GM12873 (cell line): ENCODE measurements around the gene ANKS1B.

ENCODE experiments used
- TF ChIP-seq, protein P1 (sequence below): IDR thresholded peaks from 2 replicates; pipeline ENCODE4 v1.5.1; 2012; ENCODE audit warnings: low read depth, mild to moderate bottlenecking, moderate library complexity, low read length, control low read depth; ENCODE audit not compliant: insufficient read depth; ENCODE audit errors: missing control alignments

ANKS1B gene

GRCh38 chr12:99680276-99680675, 304.5 kb downstream of the ANKS1B start:
- TF ChIP-seq, protein P1, sequence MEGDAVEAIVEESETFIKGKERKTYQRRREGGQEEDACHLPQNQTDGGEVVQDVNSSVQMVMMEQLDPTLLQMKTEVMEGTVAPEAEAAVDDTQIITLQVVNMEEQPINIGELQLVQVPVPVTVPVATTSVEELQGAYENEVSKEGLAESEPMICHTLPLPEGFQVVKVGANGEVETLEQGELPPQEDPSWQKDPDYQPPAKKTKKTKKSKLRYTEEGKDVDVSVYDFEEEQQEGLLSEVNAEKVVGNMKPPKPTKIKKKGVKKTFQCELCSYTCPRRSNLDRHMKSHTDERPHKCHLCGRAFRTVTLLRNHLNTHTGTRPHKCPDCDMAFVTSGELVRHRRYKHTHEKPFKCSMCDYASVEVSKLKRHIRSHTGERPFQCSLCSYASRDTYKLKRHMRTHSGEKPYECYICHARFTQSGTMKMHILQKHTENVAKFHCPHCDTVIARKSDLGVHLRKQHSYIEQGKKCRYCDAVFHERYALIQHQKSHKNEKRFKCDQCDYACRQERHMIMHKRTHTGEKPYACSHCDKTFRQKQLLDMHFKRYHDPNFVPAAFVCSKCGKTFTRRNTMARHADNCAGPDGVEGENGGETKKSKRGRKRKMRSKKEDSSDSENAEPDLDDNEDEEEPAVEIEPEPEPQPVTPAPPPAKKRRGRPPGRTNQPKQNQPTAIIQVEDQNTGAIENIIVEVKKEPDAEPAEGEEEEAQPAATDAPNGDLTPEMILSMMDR: no peak

- TF ChIP-seq, protein P1: no peak
Measured at GRCh38 chr12:99670635-99671034, 314.1 kb downstream of the ANKS1B start.

DNA sequence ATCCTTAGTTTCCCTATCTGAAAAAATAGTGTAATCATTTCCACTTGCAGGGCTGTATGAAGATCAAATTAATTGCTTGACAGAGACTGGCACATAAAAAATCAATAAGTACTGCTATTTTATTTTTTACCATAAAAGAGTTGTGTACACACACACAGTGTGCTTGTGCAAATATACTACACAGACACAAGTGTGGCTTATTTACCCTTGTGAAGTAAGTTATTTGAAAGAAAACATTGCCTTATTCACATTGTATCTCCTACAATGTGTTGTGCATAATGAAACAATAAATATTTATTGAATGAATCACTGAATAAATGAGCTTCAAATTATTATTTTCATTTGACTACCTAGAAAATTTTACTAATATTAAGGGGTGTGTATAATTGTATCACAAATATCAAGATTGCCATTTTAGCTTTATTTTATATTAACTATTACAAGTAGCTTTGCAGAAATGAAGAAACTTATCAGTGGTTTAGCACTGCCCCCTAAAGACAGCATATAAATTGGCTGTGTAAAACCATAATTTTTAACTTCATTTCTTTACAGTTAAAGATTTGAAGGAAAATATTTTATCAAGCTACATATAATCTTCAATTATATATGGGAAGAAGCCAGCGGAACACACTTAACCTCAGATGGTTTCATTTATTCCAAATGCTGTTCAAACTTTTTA, 325.9 kb downstream of the ANKS1B start:
- TF ChIP-seq, protein P1: no peak

- TF ChIP-seq, protein P1: no peak
Measured at GRCh38 chr12:99649551-99649950, 335.2 kb downstream of the ANKS1B start.

- TF ChIP-seq, protein P1: no peak
Measured at GRCh38 chr12:99648183-99648582, 336.6 kb downstream of the ANKS1B start.

GRCh38 chr12:99647453-99647852, 337.3 kb downstream of the ANKS1B start, which contains the start of gene GARIN6:
Gene GARIN6 (plus strand): TSS chr12:99647753. CDS start chr12:99648175, 422 bp downstream.
- TF ChIP-seq, protein P1: no peak

- TF ChIP-seq, protein P1: no peak
Measured at GRCh38 chr12:99644629-99645028, 340.1 kb downstream of the ANKS1B start.

- TF ChIP-seq, protein P1: no peak
Measured at GRCh38 chr12:99627459-99627858, 357.3 kb downstream of the ANKS1B start.
